H1 (cell line): Measurements from ENCODE around the gene POU6F2. TPM values are rescaled to one million over a fixed set of nuclear protein-coding genes. Genes with fewer than 3 reads are reported as not detected.

Experiments
- CTCF ChIA-PET: fragments of 300-600 bp; sonication (Branson Sonifier 250); formaldehyde crosslinking; loops from one replicate; lab custom pipeline; 2021; ENCODE audit not compliant: partially characterized antibody; lab: Charles Lee
- POLR2A ChIA-PET: fragments of 300-600 bp; sonication (Branson Sonifier 250); formaldehyde crosslinking; loops from one replicate; lab custom pipeline; 2021; ENCODE audit warnings: inconsistent platforms; ENCODE audit not compliant: partially characterized antibody; lab: Charles Lee
- DNase-seq, 2 experiments: peaks; one replicate each; pipeline versions ENCODE4 v3.0.0 to v3.0.0-alpha.2; 2010 to 2022; ENCODE audit warnings: low spot score in 2 of 2, low read depth in 1 of 2, mixed read lengths in 1 of 2
- FAIRE-seq: peaks from 2 replicates; lab custom pipeline; 2011; peaks lifted over from hg19 to GRCh38; lab: Jason Lieb, UNC
- H2AFZ ChIP-seq: 2 replicates; pipeline ENCODE4 v1.8.1; 2012; ENCODE audit warnings: low read length, inconsistent platforms
- H2AK5ac ChIP-seq: 2 replicates; pipeline ENCODE4 v1.6.1; 2013; ENCODE audit warnings: low read depth, low read length
- H2BK120ac ChIP-seq: replicated peaks from 2 replicates; pipeline ENCODE3; 2013; ENCODE audit warnings: low read depth, low read length, inconsistent platforms
- H2BK12ac ChIP-seq: 2 replicates; pipeline ENCODE4 v1.6.1; 2013; ENCODE audit warnings: low read depth, low read length
- H2BK15ac ChIP-seq: 2 replicates; pipeline ENCODE4 v1.6.1; 2013; ENCODE audit warnings: low read length
- H2BK20ac ChIP-seq: 2 replicates; pipeline ENCODE4 v1.6.1; 2013; ENCODE audit warnings: low read length
- H2BK5ac ChIP-seq: 2 replicates; pipeline ENCODE4 v1.6.1; 2013; ENCODE audit warnings: low read depth, low read length
- H3K14ac ChIP-seq: 2 replicates; pipeline ENCODE4 v1.6.1; 2013; ENCODE audit warnings: inconsistent platforms; ENCODE audit not compliant: insufficient read length
- H3K18ac ChIP-seq: 2 replicates; pipeline ENCODE4 v1.6.1; 2013; ENCODE audit warnings: low read length; ENCODE audit errors: extremely low read depth
- H3K23ac ChIP-seq: 2 replicates; pipeline ENCODE4 v1.6.1; 2013; ENCODE audit warnings: inconsistent platforms; ENCODE audit not compliant: insufficient read length
- H3K23me2 ChIP-seq: 2 replicates; pipeline ENCODE4 v1.6.1; 2013; ENCODE audit warnings: low read depth, low read length
- H3K27ac ChIP-seq: 2 replicates; pipeline ENCODE4 v1.6.1; 2011; ENCODE audit warnings: low read depth, low read length, inconsistent platforms
- H3K27me3 ChIP-seq, 4 experiments: replicated peaks in 1 of 4; 1 replicate in 1 of 4; 2 replicates in 3 of 4; pipeline versions ENCODE4 v1.6.1 to v1.8.1; 2011 to 2013; ENCODE audit warnings: low read length in 3 of 4, mild to moderate bottlenecking in 3 of 4, inconsistent platforms in 2 of 4, mixed read lengths in 2 of 4, moderate library complexity in 1 of 4; ENCODE audit not compliant: control insufficient read depth in 3 of 4, insufficient read depth in 3 of 4; ENCODE audit errors: extremely low read depth in 1 of 4
- H3K36me3 ChIP-seq, 4 experiments: 2 replicates each; pipeline versions ENCODE4 v1.6.1 to v1.8.1; 2011 to 2013; ENCODE audit warnings: mild to moderate bottlenecking in 4 of 4, low read length in 3 of 4, moderate library complexity in 2 of 4, control low read depth in 1 of 4, inconsistent platforms in 1 of 4; ENCODE audit not compliant: insufficient read depth in 4 of 4, control insufficient read depth in 2 of 4
- H3K4ac ChIP-seq: replicated peaks from 2 replicates; pipeline ENCODE3; 2013; ENCODE audit warnings: low read length, low read depth, mixed read lengths, inconsistent platforms; ENCODE audit not compliant: insufficient read length
- H3K4me1 ChIP-seq, 4 experiments: replicated peaks in 1 of 4; 1 replicate in 1 of 4; 2 replicates in 3 of 4; pipeline versions ENCODE4 v1.6.1 to v1.8.1; 2011 to 2013; ENCODE audit warnings: low read length in 3 of 4, inconsistent platforms in 2 of 4, mixed read lengths in 1 of 4; ENCODE audit not compliant: insufficient read depth in 4 of 4, control insufficient read depth in 3 of 4
- H3K4me2 ChIP-seq, 2 experiments: 2 replicates each; pipeline versions ENCODE4 v1.6.1 to v1.8.1; 2011 to 2013; ENCODE audit warnings: low read depth in 2 of 2, low read length in 2 of 2, control low read depth in 1 of 2, inconsistent platforms in 1 of 2, mild to moderate bottlenecking in 1 of 2; ENCODE audit not compliant: insufficient read depth in 1 of 2
- H3K4me3 ChIP-seq, 4 experiments: fragments of 200-600, 300-600 bp in 1 of 4; sonication (generic), shearing (Covaris generic), sonication (Bioruptor Twin) in 1 of 4; 2 replicates each; pipeline versions ENCODE4 v1.5.1 to v1.8.1; 2011 to 2016; ENCODE audit warnings: low read length in 4 of 4, low read depth in 3 of 4, control low read depth in 2 of 4, inconsistent platforms in 2 of 4, mild to moderate bottlenecking in 2 of 4, mixed read lengths in 1 of 4, moderate library complexity in 1 of 4; ENCODE audit not compliant: insufficient read depth in 2 of 4; ENCODE audit errors: extremely low read depth in 1 of 4
- H3K56ac ChIP-seq: replicated peaks from 2 replicates; pipeline ENCODE3; 2013; ENCODE audit warnings: low read depth, mild to moderate bottlenecking, mixed read lengths, low read length, inconsistent platforms; ENCODE audit not compliant: insufficient read length
- H3K79me1 ChIP-seq: 2 replicates; pipeline ENCODE4 v1.6.1; 2013; ENCODE audit warnings: low read depth, low read length, control low read depth
- H3K79me2 ChIP-seq, 2 experiments: 2 replicates each; pipeline versions ENCODE4 v1.6.1 to v1.8.1; 2012 to 2013; ENCODE audit warnings: low read length in 2 of 2, mild to moderate bottlenecking in 2 of 2, inconsistent platforms in 1 of 2; ENCODE audit not compliant: insufficient read depth in 2 of 2, control insufficient read depth in 1 of 2
- H3K9ac ChIP-seq, 4 experiments: replicated peaks in 1 of 4; 1 replicate in 1 of 4; 2 replicates in 3 of 4; pipeline versions ENCODE4 v1.6.1 to v1.8.1; 2011 to 2013; ENCODE audit warnings: low read depth in 3 of 4, low read length in 3 of 4, control low read depth in 2 of 4, mild to moderate bottlenecking in 2 of 4, moderate library complexity in 2 of 4, inconsistent platforms in 1 of 4; ENCODE audit errors: extremely low read depth in 1 of 4
- H3K9me3 ChIP-seq, 2 experiments: 2 replicates each; pipeline versions ENCODE4 v1.6.1 to v1.8.1; 2012 to 2013; ENCODE audit warnings: mild to moderate bottlenecking in 2 of 2, moderate library complexity in 2 of 2, control low read depth in 1 of 2, inconsistent platforms in 1 of 2, low read depth in 1 of 2, low read length in 1 of 2, mixed read lengths in 1 of 2; ENCODE audit not compliant: insufficient read depth in 2 of 2
- H4K20me1 ChIP-seq, 2 experiments: replicated peaks in 1 of 2; 2 replicates each; pipeline versions ENCODE3 to v1.8.1; 2011 to 2013; ENCODE audit warnings: inconsistent platforms in 2 of 2, low read length in 2 of 2, mild to moderate bottlenecking in 1 of 2; ENCODE audit not compliant: insufficient read depth in 2 of 2, control insufficient read depth in 1 of 2
- H4K5ac ChIP-seq: 2 replicates; pipeline ENCODE4 v1.6.1; 2013; ENCODE audit warnings: low read length, low read depth, mixed read lengths, inconsistent platforms; ENCODE audit not compliant: insufficient read length
- H4K8ac ChIP-seq: 2 replicates; pipeline ENCODE4 v1.8.0; 2013; ENCODE audit warnings: mild to moderate bottlenecking, moderate library complexity, low read length, inconsistent platforms; ENCODE audit not compliant: insufficient read depth; ENCODE audit errors: extremely low read depth
- H4K91ac ChIP-seq: replicated peaks from 2 replicates; pipeline ENCODE3; 2013; ENCODE audit warnings: low read length, mixed read lengths, inconsistent platforms; ENCODE audit not compliant: insufficient read length
- CBX5 ChIP-seq: fragments of 300-800, 300-1000 bp; sonication (generic); IDR thresholded peaks from 2 replicates; pipeline ENCODE4 v1.7.1; 2016; ENCODE audit warnings: antibody characterized with exemption, low read length, low read depth
- CHD2 ChIP-seq: IDR thresholded peaks from 2 replicates; pipeline ENCODE4 v1.6.1; 2012; ENCODE audit warnings: low read length, improper control_type of control experiment
- E2F6 ChIP-seq: IDR thresholded peaks from 2 replicates; pipeline ENCODE4 v1.6.1; 2012; ENCODE audit warnings: inconsistent platforms
- JUND ChIP-seq: IDR thresholded peaks from 2 replicates; pipeline ENCODE4 v1.6.1; 2011; ENCODE audit warnings: mild to moderate bottlenecking, improper control_type of control experiment, low read length
- KDM1A ChIP-seq: fragments of 200-600, 300-600 bp; sonication (generic); IDR thresholded peaks from 2 replicates; pipeline ENCODE4 v1.7.1; 2016; ENCODE audit warnings: mild to moderate bottlenecking, low read length, borderline replicate concordance
- SRF ChIP-seq: IDR thresholded peaks from 2 replicates; pipeline ENCODE4 v1.6.1; 2011; ENCODE audit warnings: mild to moderate bottlenecking, low read depth, low read length, moderate library complexity
- WGBS, 2 experiments: shearing (Covaris generic) in 1 of 2; methylation state at CpG; one replicate each; pipeline versions ENCODE4 v1.1.6 to v1.1.7; 2013 to 2015; ENCODE audit warnings: low lambda C conversion rate in 2 of 2, mixed read lengths in 2 of 2, inconsistent platforms in 1 of 2, low coverage in 1 of 2, missing lambda C conversion rate in 1 of 2; ENCODE audit not compliant: insufficient replicate concordance in 2 of 2, insufficient coverage in 1 of 2, insufficient read length in 1 of 2; ENCODE audit errors: extremely low coverage in 1 of 2, missing lambda C conversion rate in 1 of 2; 5-methylcytosine and 5-hydroxymethylcytosine counted together
- polyA plus RNA-seq, 7 experiments: library from polyadenylated mRNA; depleted of rRNA in 3 of 7; stranded (reverse) in 5 of 7; unstranded in 2 of 7; fragments of >200 nt in 5 of 7; fragments of 200-250 nt in 2 of 7; gene quantifications; 1 replicate in 5 of 7; 2 replicates in 1 of 7; 4 replicates in 1 of 7; pipeline versions ENCODE4 v1.2.1 to v1.2.3, GENCODE V29; 2011 to 2013; ENCODE audit warnings: missing spikeins in 2 of 7, mixed read lengths in 2 of 7
- total RNA-seq: library from RNA; stranded (reverse); fragmentation: NEBNext Ultra II Directional; extraction: Animal tissue kit (Norgen Biotek cat#: 25700); gene quantifications from 2 replicates; pipeline ENCODE4 v1.2.1, GENCODE V29; 2021

POU6F2 gene
- total and polyA plus RNA-seq, 2 of the 8 experiments (the other 6 are each of a cell fraction or from before 2014, with no cell fraction given) = 1.1 to 2.0 TPM

DNA sequence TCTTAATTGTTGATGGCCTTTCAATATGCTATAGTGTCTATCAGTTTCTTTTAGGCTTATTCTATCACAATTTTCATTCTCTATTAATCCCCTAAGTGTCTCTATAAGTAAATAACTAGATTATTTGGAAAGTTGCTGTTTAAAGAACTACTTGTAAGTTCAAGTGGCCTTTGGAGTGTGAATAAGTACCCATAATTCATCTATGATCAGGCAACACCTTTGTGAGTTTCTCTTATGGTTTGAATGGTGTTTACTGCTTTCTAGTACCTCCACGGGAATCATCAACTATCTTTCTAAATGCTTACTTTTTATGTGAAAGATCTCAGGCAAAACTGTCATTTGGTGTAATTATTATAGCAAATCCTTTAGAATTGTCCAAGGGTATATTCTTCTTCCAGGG is 166.7 kb downstream of the POU6F2 start:
- H3K9me3 ChIP-seq = peaks cover 4 to 7% of the 10 kb centered on the region in 2 experiments; a peak in 3 of 4 replicates
- DNase-seq (no peak), FAIRE-seq (no peak)
- H3K56ac ChIP-seq = no peak overlapping the region
- H2AFZ ChIP-seq = no peak overlapping the region
- no peaks in the 10 kb centered on the region for H3K23me2 ChIP-seq
- H3K4ac ChIP-seq = no peak overlapping the region
- no peaks in the 10 kb centered on the region for H3K4me1 ChIP-seq
- no peak overlapping the region for H2BK120ac ChIP-seq
- H4K8ac ChIP-seq = no peak overlapping the region
- TF ChIP-seq CHD2 = no peak
- no peak for TF ChIP-seq SRF
- no peak for TF ChIP-seq KDM1A
- no peak for TF ChIP-seq CBX5
- no peak for TF ChIP-seq E2F6
- TF ChIP-seq JUND = no peak
- POLR2A ChIA-PET = no interaction called here
- no peaks in the 10 kb centered on the region for H3K27me3 ChIP-seq
- no peak overlapping the region for H2AK5ac ChIP-seq
- CTCF ChIA-PET = interaction anchor here (0.6 kb wide), 1 partner anchor 66 kb away, joined by 3 read pairs; no protein-coding TSS in a partner anchor
- no peak overlapping the region for H4K91ac ChIP-seq
- WGBS, 2 experiments = 100% methylated on average over 1 of the region's 1 CpG; no CpG with 5 or more reads in 1 of the 2 experiments
- H4K5ac ChIP-seq = no peak overlapping the region
- no peak overlapping the region for H3K27ac ChIP-seq
- H2BK15ac ChIP-seq = no peak overlapping the region
- no peak overlapping the region for H2BK12ac ChIP-seq
- no peak overlapping the region for H2BK20ac ChIP-seq
- H4K20me1 ChIP-seq = no peaks in the 10 kb centered on the region
- no peaks in the 10 kb centered on the region for H3K79me1 ChIP-seq
- no peak overlapping the region for H3K4me3 ChIP-seq
- H3K18ac ChIP-seq = no peak overlapping the region
- no peak overlapping the region for H3K4me2 ChIP-seq
- no peaks in the 10 kb centered on the region for H3K36me3 ChIP-seq
- no peak overlapping the region for H3K9ac ChIP-seq
- H3K14ac ChIP-seq = no peak overlapping the region
- H3K23ac ChIP-seq = no peak overlapping the region
- no peaks in the 10 kb centered on the region for H3K79me2 ChIP-seq
- H2BK5ac ChIP-seq = no peak overlapping the region
